Stimulated activated effector memory CD8-positive, alpha-beta T cell treated with anti-CD3 and anti-CD28 coated beads, Interleukin-12 subunit alpha, Interleukin-12 subunit beta, amount 100 ng/mL, for 72 hours (primary cell): ENCODE measurements around the gene INTS12.

Experiments used
- ATAC-seq: fragments of 150-1000 bp; cut with Tn5 transposase; 2 replicates; pipeline ENCODE4 v1.10.0; 2021
- DNase-seq, 2 donors: peaks; one replicate each; pipeline ENCODE4 v3.0.0; 2021 to 2022; ENCODE audit warnings: low spot score in 2 of 2
- H3K27ac Mint-ChIP-seq: one replicate; pipeline ENCODE4 v1.8.0; 2022; ENCODE audit warnings: mild to moderate bottlenecking, mixed read lengths
- H3K36me3 Mint-ChIP-seq: one replicate; pipeline ENCODE4 v1.8.0; 2022; ENCODE audit warnings: mild to moderate bottlenecking, mixed read lengths
- H3K4me1 Mint-ChIP-seq: one replicate; pipeline ENCODE4 v1.8.0; 2022; ENCODE audit warnings: mixed read lengths
- H3K4me3 Mint-ChIP-seq: one replicate; pipeline ENCODE4 v1.8.0; 2022; ENCODE audit warnings: mild to moderate bottlenecking, mixed read lengths
- H3K9me3 Mint-ChIP-seq: one replicate; pipeline ENCODE4 v1.8.0; 2022; ENCODE audit warnings: mixed read lengths

The INTS12 gene

DNA sequence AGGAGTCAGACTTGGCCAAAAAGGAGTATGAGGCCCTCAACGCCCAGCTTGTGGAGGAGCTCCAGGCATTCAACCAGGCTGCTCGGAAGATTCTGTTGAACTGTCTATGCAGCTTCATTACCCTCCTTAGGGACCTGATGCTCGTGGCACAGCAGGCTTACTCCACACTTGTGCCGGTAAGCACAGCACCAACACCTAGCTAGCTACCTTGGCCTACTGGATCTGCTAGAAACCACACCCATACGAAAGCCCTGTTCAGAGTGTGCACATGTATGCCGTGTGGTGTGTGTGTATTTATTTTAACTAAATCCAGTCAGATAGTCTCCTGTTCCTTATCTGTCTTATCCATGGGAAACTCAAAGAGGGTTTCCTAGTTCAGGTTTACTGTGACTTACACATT is 49.3 kb downstream of the INTS12 start:
- ATAC-seq = peak; percentile 11
- no peak for DNase-seq
- no peaks in the 10 kb centered on the region for H3K4me1 Mint-ChIP-seq
- H3K4me3 Mint-ChIP-seq = no peak overlapping the region
- no peaks in the 10 kb centered on the region for H3K9me3 Mint-ChIP-seq
- H3K36me3 Mint-ChIP-seq = no peaks in the 10 kb centered on the region
- H3K27ac Mint-ChIP-seq = no peak overlapping the region

DNA sequence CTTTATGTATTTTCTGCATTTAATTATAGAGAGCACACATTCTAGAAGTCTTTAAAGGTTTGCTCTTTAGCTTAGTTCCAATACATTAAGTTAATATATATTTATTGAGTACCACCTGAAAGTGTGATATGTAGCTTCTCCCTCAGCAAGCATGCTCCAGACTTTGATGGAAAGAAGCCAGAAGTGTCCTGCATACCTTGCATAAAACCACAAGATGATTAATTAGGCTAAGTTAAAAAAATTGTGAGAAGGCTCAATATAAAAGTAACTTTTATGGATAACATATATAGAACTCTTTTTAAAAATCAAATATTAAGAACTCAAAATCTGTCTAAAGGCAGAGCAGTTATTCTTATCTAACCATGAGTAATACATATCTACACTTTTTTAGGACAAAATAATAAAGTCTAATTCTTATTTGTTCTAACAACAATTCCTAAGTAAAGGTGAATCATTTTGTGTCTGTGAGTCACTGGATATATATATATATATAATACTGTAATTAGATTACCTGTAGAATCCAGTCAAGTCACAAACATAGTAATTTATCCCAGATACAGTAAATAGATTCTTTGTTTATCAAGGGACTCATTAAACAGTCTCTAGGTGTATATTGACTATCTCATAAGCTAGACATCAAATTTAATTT is 51.2 kb downstream of the INTS12 start:
- DNase-seq (no peak), ATAC-seq (no peak)
- Mint-ChIP-seq H3K4me3 (no peak overlapping the region), H3K9me3 (no peaks in the 10 kb centered on the region), H3K36me3 (no peaks in the 10 kb centered on the region), H3K4me1 (no peaks in the 10 kb centered on the region), H3K27ac (no peak overlapping the region)

DNA sequence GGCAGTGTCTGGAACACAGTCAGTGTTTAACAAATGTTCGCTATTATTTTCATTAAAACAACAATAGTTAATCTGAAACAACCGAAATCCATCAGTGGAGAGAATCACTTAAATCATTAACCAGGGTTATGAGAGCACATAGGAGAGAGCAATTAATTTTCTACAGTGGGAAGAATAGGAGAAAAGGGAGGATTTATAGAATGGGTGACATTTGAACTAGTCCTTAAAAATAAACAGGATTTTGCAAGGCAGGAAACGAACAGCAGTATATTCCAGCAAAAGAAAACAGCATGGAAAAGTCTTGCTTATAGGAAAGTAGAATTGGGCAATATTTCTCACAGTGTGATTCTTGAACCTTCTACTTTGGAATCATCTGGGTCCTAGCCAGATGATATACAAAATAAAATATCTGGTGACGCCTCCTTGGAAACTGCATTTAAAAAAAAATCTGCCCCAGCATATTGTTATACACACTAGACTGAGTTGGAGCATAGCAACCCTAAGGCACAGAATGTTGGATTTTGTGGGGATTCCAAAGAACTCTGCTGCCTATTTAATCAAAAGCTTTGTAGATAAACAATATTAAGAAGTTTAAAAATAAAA is 56.1 kb downstream of the INTS12 start:
- H3K36me3 Mint-ChIP-seq = no peaks in the 10 kb centered on the region
- H3K27ac Mint-ChIP-seq = no peak overlapping the region
- no peaks in the 10 kb centered on the region for H3K9me3 Mint-ChIP-seq
- H3K4me1 Mint-ChIP-seq = no peaks in the 10 kb centered on the region
- no peak overlapping the region for H3K4me3 Mint-ChIP-seq
- DNase-seq (no peak), ATAC-seq (no peak)

DNA sequence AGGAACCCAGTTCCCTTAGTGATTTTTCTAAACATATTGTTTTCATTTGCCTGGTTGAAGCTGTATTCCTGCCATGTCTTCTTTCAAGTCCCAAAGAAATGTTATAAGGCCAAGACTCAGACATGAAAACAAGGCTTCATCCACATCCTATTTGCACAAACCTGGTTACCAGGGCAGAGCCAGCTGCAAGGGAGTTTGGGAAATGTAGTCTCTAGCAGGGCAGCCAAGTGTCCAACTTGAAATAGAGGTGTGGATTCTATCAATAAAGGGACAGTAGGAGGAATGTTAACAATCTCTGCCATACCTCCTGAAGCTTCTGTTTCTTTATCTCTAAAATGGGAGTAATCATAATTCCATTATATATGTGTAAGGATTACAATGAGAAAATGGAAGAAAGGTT is 56.6 kb downstream of the INTS12 start:
- H3K9me3 Mint-ChIP-seq = no peaks in the 10 kb centered on the region
- H3K4me3 Mint-ChIP-seq = no peak overlapping the region
- ATAC-seq (no peak), DNase-seq (no peak)
- H3K36me3 Mint-ChIP-seq = no peaks in the 10 kb centered on the region
- no peak overlapping the region for H3K27ac Mint-ChIP-seq
- no peaks in the 10 kb centered on the region for H3K4me1 Mint-ChIP-seq

DNA sequence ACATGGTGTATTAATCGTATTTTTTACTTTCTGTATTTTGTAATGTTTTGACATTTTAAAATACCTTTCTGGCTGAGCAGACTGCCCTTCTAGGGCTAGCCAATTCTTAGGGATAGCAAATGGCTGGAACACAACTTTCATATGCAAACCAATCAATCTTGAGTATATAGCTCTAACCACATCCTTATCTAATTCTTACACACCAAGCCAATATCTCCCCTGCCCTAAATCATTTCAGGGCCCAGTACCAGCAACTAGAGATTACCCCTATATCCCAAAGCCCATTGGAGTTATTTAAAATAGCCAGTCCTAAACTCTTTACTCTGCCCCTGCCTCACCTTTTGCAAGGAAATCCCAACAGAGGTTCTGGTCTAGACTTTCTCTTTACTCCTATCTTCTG is 58.3 kb downstream of the INTS12 start:
- Mint-ChIP-seq H3K4me1 (no peaks in the 10 kb centered on the region), H3K4me3 (no peak overlapping the region), H3K27ac (no peak overlapping the region), H3K9me3 (no peaks in the 10 kb centered on the region), H3K36me3 (no peaks in the 10 kb centered on the region)
- ATAC-seq (no peak), DNase-seq (no peak)

DNA sequence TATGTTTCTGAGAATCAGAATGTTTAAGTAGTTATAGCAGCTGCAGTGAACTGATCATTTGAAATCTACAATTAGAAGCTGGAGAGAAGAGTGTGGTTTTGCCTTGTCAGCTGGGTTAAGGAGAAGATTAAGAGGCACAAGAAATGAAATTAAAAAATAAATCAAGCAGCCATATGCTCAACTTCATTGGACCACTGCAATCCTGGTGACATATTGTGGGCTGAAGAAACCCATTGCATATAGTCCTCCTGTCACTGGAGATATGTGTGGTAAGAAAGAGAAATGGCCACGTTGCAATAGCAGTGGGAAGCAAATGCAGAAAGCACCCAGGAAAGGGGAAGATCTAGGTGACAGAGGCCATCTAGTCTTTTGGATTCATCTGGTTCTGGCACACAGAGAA is 63.0 kb downstream of the INTS12 start:
- H3K4me1 Mint-ChIP-seq = no peaks in the 10 kb centered on the region
- no peaks in the 10 kb centered on the region for H3K9me3 Mint-ChIP-seq
- H3K4me3 Mint-ChIP-seq = no peak overlapping the region
- no peak for DNase-seq
- no peaks in the 10 kb centered on the region for H3K36me3 Mint-ChIP-seq
- no peak overlapping the region for H3K27ac Mint-ChIP-seq
- ATAC-seq = no peak

DNA sequence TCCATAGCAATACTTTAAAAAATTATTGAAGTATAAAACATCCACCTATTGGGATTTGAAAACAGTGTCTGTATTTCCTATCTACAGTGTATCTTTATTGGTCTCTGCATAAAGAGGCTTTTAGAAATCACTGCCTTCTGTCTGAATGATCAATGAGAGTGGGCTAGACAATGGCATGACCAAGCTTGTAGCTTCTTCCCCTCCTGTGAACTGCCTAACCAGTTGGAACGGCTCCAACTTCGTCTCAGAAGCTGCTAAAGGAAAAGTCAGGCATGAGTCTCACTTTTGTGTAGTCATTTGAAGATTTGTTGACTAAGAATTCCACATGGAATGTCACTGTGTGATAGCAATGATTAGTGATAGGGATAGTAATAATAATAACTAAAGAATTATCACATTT is 64.2 kb downstream of the INTS12 start:
- ATAC-seq = no peak
- Mint-ChIP-seq H3K9me3 (no peaks in the 10 kb centered on the region), H3K36me3 (no peaks in the 10 kb centered on the region), H3K4me1 (no peaks in the 10 kb centered on the region), H3K4me3 (no peak overlapping the region), H3K27ac (no peak overlapping the region)
- DNase-seq = no peak

DNA sequence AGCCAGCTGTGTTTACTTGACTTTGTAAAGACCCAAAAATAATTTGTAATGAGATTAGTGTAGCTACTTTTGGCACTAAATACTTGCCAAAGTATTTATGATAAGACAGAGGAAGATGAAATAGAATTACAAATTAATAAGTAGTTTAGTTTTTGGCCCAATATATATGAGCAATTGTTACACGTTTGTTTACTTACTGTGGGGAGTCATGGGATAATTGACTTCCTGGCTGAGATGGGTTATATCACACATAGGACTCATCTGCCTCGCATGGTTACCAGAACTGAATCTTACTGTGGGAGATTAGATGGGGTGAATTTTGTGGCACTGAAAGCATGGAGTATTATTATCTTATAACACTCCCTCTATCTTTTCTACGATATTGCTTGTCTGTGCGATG is 66.6 kb downstream of the INTS12 start:
- H3K36me3 Mint-ChIP-seq = no peaks in the 10 kb centered on the region
- H3K4me1 Mint-ChIP-seq = no peaks in the 10 kb centered on the region
- no peaks in the 10 kb centered on the region for H3K9me3 Mint-ChIP-seq
- no peak overlapping the region for H3K27ac Mint-ChIP-seq
- ATAC-seq = no peak
- H3K4me3 Mint-ChIP-seq = no peak overlapping the region
- no peak for DNase-seq

DNA sequence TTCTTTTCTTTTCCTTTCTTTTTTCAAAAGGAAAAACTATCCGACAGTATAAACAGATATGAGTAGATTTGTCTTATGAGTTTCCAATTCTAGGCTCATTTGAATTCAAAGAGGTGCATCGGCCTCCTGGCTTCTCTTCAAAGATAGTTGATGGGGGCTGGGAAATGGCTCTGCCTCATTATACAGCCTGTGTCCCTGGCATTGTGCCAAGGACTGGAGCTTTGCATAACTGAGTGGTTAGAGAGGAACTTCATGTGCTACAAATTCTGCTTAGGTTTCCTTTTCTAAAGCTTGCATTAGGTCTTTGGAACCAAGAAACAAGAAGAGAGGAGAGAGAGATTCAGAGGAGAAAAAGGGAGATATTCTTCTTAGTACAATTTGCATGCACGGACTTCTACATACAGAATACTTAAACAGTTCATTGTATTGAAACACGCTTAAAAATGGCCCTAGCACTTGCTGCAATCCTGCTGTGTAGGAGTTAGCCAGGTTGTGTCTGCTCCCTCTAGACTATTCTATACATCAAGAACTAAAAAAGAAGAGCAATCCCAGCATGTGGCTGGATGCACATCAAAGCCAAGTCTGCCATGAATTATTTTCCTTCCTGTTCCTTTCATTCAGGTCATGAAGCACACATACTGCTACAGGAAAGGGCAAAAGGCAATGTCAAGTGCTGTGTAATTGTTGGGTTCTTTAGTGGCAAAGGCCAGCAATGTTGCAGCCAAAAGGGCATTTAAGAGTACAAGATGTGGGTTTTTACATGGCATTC is 70.9 kb downstream of the INTS12 start:
- no peak overlapping the region for H3K4me3 Mint-ChIP-seq

DNA sequence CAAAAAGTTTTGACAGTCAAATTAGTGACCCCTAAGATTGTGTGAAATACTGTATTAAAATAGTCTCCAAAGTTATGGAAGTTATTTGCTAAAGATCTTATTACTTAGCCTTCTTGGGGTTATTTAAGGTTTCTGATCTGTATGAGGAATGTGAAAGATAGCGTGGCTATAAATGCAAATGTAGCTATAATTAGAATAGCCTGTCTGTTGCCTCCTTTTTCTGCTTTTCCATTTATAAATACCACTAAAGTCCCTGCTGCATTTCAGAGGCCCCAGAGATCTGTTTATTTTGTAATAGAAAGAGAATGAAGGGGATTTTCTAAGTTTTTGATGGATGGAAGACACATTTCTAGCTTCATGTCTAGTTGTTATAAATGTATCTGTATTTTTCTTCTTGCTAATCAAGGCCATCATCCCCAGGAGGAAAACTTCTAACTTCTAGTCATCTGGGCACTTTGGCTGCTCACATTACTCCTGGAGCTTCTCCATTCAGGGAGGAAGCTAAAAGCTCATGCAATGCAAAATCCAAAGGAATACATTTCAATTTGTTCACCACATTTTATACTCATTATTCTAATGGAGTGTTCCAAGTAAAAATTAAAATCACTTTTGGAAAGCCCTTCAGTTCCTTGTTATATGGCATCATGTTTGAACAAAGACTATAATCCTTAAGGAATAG is 73.9 kb downstream of the INTS12 start:
- Mint-ChIP-seq H3K36me3 (no peaks in the 10 kb centered on the region), H3K9me3 (no peaks in the 10 kb centered on the region), H3K4me3 (no peak overlapping the region), H3K27ac (no peak overlapping the region), H3K4me1 (no peaks in the 10 kb centered on the region)
- DNase-seq = no peak
- no peak for ATAC-seq

More for the DNA sequence above, 70.9 kb downstream of the INTS12 start:
- ATAC-seq (no peak), DNase-seq (no peak)
- Mint-ChIP-seq H3K36me3 (no peaks in the 10 kb centered on the region), H3K9me3 (no peaks in the 10 kb centered on the region), H3K4me1 (no peaks in the 10 kb centered on the region), H3K27ac (no peak overlapping the region)

DNA sequence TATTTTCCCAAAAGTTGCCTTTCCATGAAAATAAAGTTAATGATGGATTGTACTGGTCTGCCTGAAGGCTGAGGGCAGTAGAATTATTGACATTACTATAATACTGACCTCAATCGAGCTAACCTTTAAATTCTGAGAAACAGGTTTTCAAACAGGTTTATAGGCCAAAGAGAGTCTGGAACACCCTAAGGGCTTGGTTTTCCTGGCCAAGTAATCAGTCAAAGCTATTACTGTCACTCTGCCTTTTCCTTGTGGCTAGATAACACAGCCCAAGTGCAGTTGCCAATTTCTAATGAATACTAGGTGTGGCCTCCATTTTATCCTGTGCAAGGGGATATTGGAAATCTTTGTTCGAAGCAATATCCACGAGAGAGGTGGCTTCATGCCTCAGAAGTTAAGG is 75.2 kb downstream of the INTS12 start:
- Mint-ChIP-seq H3K4me1 (no peaks in the 10 kb centered on the region), H3K9me3 (no peaks in the 10 kb centered on the region), H3K4me3 (no peak overlapping the region), H3K36me3 (no peaks in the 10 kb centered on the region), H3K27ac (no peak overlapping the region)
- DNase-seq (no peak), ATAC-seq (no peak)
